Cardiac muscle cell (in vitro differentiated cells and primary cell): Measurements from ENCODE around the gene LRRC8C. TPM values are rescaled to one million over a fixed set of nuclear protein-coding genes. Genes with fewer than 3 reads are reported as not detected.

Source experiments
- DNase-seq, 2 donors: peaks; one replicate each; pipeline versions ENCODE4 v3.0.0 to v3.0.0-alpha.2; 2010 to 2017; ENCODE audit warnings: low read depth in 1 of 2, low spot score in 1 of 2
- H3K27ac ChIP-seq: fragments of 200-600 bp; sonication (generic); 2 replicates; pipeline ENCODE4 v1.5.1; 2016
- H3K27me3 ChIP-seq: fragments of 200-600 bp; sonication (generic); 2 replicates; pipeline ENCODE4 v1.6.0; 2016; ENCODE audit warnings: control low read depth
- H3K36me3 ChIP-seq: fragments of 200-600 bp; sonication (generic); 2 replicates; pipeline ENCODE4 v1.5.1; 2016; ENCODE audit warnings: control low read depth
- H3K4me1 ChIP-seq: fragments of 200-600 bp; sonication (generic); 2 replicates; pipeline ENCODE4 v1.8.1; 2017; ENCODE audit warnings: low read depth, mild to moderate bottlenecking, mixed run types
- H3K4me3 ChIP-seq: fragments of 200-600 bp; sonication (generic); 2 replicates; pipeline ENCODE4 v1.5.1; 2016; ENCODE audit warnings: mild to moderate bottlenecking
- H3K9me3 ChIP-seq: fragments of 200-600 bp; sonication (generic); 2 replicates; pipeline ENCODE4 v1.5.1; 2017; ENCODE audit warnings: low read depth, mild to moderate bottlenecking, control low read depth
- polyA plus RNA-seq: library from polyadenylated mRNA; unstranded; fragments of >200 nt; fragmentation: Nextera tagmentation; extraction: Ambion mirVana; gene quantifications from 2 replicates; pipeline ENCODE4 v1.2.1, GENCODE V29; 2016
- total RNA-seq: library from RNA; depleted of rRNA; stranded (reverse); fragments of >200 nt; gene quantifications from 2 replicates; pipeline ENCODE4 v1.2.3, GENCODE V29; 2016
- TF ChIP-seq, protein P1 (sequence below): IDR thresholded peaks from 2 replicates; pipeline ENCODE4 v1.5.1; 2012; ENCODE audit warnings: low read depth, mild to moderate bottlenecking, low read length

Gene LRRC8C
- total and polyA plus RNA-seq, 2 experiments from 2014 or later, result 2.3 to 4.3 TPM

DNA sequence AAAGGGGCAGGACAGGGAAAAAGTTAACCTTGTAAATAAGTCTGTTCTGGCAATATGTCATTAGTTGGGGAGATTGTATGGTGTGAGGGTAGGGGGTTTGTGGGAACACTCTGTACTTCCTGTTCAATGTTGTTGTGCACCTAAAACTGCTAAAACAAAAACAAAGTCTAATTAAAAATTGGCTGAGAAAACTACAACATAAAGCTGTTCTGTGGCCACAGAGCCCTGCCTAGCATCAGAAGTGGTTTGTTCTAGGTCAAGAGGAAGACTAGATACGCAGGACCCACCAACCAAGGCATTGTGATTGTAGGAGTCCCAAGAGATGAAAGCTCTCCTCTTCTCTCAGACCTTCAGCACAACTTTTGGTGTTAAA is 106.9 kb downstream of the LRRC8C start:
- H3K36me3 ChIP-seq, result no peaks in the 10 kb centered on the region
- DNase-seq, result no peak
- no peaks in the 10 kb centered on the region for H3K27me3 ChIP-seq
- peaks cover 13% of the 10 kb centered on the region for H3K4me1 ChIP-seq
- no peaks in the 10 kb centered on the region for H3K9me3 ChIP-seq
- H3K4me3 ChIP-seq, result no peak overlapping the region
- H3K27ac ChIP-seq, result no peak overlapping the region
- TF ChIP-seq, protein P1, sequence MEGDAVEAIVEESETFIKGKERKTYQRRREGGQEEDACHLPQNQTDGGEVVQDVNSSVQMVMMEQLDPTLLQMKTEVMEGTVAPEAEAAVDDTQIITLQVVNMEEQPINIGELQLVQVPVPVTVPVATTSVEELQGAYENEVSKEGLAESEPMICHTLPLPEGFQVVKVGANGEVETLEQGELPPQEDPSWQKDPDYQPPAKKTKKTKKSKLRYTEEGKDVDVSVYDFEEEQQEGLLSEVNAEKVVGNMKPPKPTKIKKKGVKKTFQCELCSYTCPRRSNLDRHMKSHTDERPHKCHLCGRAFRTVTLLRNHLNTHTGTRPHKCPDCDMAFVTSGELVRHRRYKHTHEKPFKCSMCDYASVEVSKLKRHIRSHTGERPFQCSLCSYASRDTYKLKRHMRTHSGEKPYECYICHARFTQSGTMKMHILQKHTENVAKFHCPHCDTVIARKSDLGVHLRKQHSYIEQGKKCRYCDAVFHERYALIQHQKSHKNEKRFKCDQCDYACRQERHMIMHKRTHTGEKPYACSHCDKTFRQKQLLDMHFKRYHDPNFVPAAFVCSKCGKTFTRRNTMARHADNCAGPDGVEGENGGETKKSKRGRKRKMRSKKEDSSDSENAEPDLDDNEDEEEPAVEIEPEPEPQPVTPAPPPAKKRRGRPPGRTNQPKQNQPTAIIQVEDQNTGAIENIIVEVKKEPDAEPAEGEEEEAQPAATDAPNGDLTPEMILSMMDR, result no peak

- Histone ChIP-seq H3K9me3 (no peaks in the 10 kb centered on the region), H3K4me3 (no peak overlapping the region), H3K4me1 (no peaks in the 10 kb centered on the region), H3K27me3 (no peaks in the 10 kb centered on the region), H3K36me3 (no peaks in the 10 kb centered on the region), H3K27ac (no peak overlapping the region)
- TF ChIP-seq, protein P1, result no peak
- no peak for DNase-seq
Measured at GRCh38 chr1:89743788-89744187, 110.9 kb downstream of the LRRC8C start.

- Histone ChIP-seq H3K4me1 (no peaks in the 10 kb centered on the region), H3K9me3 (no peaks in the 10 kb centered on the region), H3K27me3 (no peaks in the 10 kb centered on the region), H3K36me3 (no peaks in the 10 kb centered on the region), H3K4me3 (no peak overlapping the region), H3K27ac (no peak overlapping the region)
- TF ChIP-seq, protein P1, result no peak
- no peak for DNase-seq
Measured at GRCh38 chr1:89746424-89747149, 113.7 kb downstream of the LRRC8C start.

GRCh38 chr1:89753761-89754160 is 120.8 kb downstream of the LRRC8C start:
- no peaks in the 10 kb centered on the region for H3K9me3 ChIP-seq
- TF ChIP-seq, protein P1, result no peak
- no peaks in the 10 kb centered on the region for H3K4me1 ChIP-seq
- no peak overlapping the region for H3K27ac ChIP-seq
- H3K27me3 ChIP-seq, result no peaks in the 10 kb centered on the region
- H3K36me3 ChIP-seq, result no peaks in the 10 kb centered on the region
- H3K4me3 ChIP-seq, result no peak overlapping the region
- no peak for DNase-seq

DNA sequence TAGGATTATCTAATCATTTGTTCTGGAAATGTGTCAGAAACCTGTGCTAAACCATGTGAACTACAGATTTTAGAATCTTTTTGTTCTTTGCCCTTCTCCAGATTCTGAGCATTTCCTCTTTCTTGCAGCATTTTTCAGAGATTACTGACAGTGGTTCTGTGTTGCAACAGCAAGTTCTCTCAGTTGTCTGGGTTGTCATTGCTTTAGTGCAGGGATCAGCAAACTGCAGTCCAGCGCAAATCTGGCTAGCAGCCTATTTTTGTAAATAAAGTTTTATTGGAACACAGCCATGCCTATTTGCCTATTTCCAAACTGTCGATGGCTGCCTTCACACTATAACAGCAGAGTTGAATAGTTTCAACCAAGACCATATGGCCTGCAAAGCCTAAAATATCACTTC is 121.6 kb downstream of the LRRC8C start:
- Histone ChIP-seq H3K36me3 (no peaks in the 10 kb centered on the region), H3K27ac (no peak overlapping the region), H3K4me1 (no peaks in the 10 kb centered on the region), H3K4me3 (no peak overlapping the region), H3K9me3 (no peaks in the 10 kb centered on the region), H3K27me3 (no peaks in the 10 kb centered on the region)
- peak in 1 of 2 donors; percentile 85 for DNase-seq
- TF ChIP-seq, protein P1, result no peak
